Left cardiac atrium (tissue), 4 donors: ENCODE results near the gene UBE2S. TPM values are rescaled to one million over a fixed set of nuclear protein-coding genes. Genes with fewer than 3 reads are reported as not detected.
"Not testable (repeated sequence)": the region's sequence is repeated elsewhere in the genome, so short reads cannot be mapped to it uniquely, and the experiment has no call there.

Experiments
- ATAC-seq, 2 donors: fragments of 200-7000 bp; cut with Tn5 transposase; one replicate each; pipeline ENCODE4 v1.9.1; 2020; ENCODE audit warnings: mild to moderate bottlenecking in 2 of 2, moderate library complexity in 2 of 2
- DNase-seq: peaks from one replicate; pipeline ENCODE4 v3.0.0-alpha.2; 2020
- intact Hi-C, 2 donors: fragments of 100-400 bp; cut with DNase I; formaldehyde crosslinking; loops; one replicate each; pipeline versions ENCODE4 v1.14.1 to v1.15.1; 2022 to 2023
- total RNA-seq, 2 donors: library from RNA; stranded (reverse); fragmentation: NEBNext Ultra II Directional; extraction: Animal tissue kit (Norgen Biotek cat#: 25700); gene quantifications; one replicate each; pipeline ENCODE4 v1.2.1, GENCODE V29; 2021
- donor health status: DM: no; HTN: yes; CAD: no.
- donor health status: DM: no; HTN: yes; CAD: no; lungs with severe emphysema.
- donor health status: DM: yes; HTN: yes; CAD: no.
- donor health status: Dilated cardiomyopathy.

The UBE2S gene
- total RNA-seq, 2 donors from 2014 or later: 18.1 to 29.9 TPM

DNA sequence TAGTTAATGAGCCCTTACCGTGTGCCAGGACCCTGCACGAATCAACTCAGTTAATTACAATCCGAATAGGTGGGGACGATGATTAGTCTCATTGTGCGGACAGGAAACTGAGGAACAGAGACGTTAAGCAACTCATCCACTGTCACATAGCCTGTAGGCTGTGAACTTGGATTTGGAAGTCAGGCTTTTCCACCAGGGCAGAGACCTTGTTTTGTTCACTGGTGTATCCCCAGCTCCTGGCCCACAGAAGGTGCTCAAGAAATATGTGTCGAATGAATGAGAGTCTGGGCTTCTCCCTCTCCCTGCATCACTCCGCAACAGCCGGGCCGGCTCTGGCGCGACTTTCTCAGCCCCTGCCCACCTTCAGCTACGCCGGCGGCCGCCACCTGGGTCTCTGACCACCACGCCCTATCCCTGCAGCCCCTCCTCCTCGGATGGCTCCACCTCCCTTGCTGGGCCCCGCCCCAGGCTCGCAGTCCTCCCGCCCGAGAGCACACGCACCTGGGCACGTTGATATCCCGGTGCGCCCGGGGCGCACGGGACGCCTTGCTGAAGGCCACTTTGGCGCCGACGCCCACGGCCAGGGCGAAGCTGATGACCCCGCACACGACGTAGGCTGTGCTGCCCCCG, 34.2 kb upstream of the UBE2S start:
- ATAC-seq (no peak), DNase-seq (no peak)
- intact Hi-C loops: no loop called here

DNA sequence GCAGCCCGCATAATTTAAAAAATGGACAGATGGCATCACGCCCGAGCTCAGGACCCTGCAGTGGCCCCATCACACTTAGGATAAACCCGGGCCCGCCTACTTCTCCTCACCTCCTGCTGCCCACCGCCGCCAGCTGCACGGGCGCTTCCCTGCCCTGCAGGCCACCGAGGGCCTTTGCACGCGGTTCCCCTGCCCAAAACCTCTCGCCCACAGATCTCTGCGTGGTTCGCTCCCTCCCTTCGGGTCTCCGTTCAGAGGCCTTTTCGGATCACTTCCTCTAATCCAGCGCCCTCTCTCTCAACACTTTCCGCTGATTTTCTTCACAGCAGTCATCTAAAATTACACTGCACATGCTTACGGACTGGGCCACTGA, 33.7 kb upstream of the UBE2S start:
- ATAC-seq (no peak), DNase-seq (no peak)
- intact Hi-C loops: no loop called here

DNA sequence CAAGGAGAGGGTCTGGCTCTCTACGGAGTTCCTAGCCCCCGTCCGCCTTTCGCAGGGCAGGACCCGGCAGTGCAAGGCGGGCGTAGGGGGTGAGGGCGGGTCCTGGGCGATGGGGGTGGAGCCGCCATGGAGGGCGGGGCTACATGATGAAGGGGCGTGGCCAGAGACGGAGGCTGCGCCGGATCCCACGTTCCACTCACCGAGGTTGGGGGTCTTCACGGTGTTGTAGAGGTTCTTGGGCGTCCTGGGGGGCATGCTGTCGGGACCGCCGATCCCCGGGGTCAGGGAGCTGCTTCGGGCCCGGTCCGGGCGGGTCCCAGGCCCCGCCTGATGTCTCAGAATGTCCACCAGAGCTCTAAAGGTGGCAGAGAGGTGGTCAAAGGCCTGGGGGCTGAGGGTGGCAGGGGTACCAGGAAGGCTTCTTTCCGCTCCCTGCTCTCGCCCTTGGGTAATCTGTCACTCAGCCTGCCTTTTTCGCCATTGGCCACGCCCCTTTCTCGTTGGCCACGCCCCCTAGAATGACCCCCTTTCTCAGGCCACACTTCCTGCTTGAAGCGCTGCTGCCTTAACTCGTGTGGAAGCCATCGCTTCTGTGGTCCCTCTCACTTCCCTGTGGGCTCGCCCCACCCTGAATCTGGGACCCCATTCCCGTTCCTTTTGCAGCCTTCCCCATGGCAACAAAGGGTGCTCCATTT, 33.0 kb upstream of the UBE2S start:
- no peak for DNase-seq
- intact Hi-C loops: no loop called here
- ATAC-seq: no peak

DNA sequence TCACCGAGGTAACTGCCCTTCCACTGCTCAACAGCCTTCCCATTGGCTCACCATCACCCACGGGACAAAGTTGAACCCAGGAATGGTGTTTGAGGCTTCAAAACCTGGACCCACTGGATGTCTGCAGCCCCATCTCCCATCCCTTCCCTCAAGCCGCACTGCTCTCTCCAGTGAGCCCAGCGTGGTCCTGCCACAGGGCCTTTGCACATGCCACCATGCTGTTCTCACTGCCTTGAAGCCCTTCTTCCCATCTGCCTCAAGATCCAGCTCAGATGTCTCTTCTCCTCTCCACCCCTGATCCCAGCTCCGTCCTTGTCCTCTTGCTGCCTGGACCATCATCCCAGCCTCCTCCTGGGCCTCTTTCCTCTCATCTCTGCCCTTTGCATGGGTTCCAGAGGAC, 31.5 kb upstream of the UBE2S start:
- no peak for ATAC-seq
- DNase-seq: no peak
- intact Hi-C loops: no loop called here

DNA sequence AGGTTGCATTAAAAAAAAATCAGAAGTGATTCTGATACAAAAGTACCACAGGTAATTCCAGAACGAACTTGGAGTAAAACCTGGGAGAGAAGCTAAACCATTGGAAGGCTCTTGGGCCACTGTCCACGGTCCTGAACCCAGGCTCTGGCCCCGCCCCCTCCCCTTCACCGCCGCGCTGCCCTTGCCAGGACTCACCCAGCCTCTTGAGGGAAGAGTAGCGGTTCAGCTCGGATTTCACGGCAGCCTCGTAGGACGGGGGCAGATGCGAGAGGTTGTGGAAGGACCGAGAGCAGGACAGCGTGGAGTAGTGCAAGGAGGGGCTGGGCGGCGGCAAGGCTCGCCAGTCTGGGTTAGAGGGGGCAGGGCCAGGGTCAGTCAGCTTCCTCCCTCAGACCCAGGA, 29.8 kb upstream of the UBE2S start:
- peak; percentile 79 to 83 for ATAC-seq
- intact Hi-C loops: no loop called here
- DNase-seq: peak; percentile 54

GRCh38 chr19:55436847-55437246, 29.3 kb upstream of the UBE2S start:
- intact Hi-C loops: no loop called here
- DNase-seq: no peak
- ATAC-seq: no peak

DNA sequence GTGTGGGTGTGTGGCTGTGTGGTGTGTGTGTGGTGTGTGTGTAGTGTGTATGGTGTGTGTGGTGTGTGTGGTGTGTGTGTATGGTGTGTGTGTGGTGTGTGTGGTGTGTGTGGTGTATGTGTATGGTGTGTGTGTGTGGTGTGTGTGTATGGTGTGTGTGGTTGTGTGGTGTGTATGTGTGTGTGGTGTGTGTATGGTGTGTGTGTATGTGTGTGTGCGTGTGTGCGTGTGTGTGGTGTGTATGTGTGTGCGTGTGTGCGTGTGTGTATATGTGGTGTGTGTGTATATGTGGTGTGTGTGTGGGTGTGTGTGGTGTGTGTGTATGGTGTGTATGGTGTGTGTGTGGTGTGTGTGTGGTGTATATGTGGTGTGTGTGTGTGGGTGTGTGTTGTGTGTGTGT, 27.4 kb upstream of the UBE2S start:
- intact Hi-C loops: no loop called here
- ATAC-seq (no peak), DNase-seq (no peak)

DNA sequence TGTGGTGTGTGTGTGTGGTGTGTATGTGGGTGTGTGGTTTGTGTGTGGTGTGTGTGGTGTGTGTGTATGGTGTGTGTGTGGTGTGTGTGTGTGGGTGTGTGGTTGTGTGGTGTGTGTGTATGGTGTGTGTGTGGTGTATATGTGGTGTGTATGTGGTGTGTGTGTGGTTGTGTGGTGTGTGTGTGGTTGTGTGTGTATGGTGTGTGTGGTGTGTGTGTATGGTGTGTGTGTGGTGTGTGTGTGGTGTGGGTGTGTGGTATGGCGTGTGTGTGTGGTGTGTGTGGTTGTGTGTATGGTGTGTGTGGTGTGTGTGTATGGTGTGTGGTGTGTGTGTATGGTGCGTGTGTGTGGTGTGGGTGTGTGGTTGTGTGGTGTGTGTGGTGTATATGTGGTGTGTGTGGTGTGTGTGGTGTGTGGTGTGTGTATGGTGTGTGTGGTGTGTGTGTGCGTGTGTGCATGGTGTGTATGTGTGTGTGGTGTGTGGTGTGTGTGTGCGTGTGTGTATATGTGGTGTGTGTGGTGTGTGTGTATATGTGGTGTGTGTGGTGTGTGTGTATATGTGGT, 26.9 kb upstream of the UBE2S start:
- no peak for DNase-seq
- intact Hi-C loops: no loop called here
- no peak for ATAC-seq

DNA sequence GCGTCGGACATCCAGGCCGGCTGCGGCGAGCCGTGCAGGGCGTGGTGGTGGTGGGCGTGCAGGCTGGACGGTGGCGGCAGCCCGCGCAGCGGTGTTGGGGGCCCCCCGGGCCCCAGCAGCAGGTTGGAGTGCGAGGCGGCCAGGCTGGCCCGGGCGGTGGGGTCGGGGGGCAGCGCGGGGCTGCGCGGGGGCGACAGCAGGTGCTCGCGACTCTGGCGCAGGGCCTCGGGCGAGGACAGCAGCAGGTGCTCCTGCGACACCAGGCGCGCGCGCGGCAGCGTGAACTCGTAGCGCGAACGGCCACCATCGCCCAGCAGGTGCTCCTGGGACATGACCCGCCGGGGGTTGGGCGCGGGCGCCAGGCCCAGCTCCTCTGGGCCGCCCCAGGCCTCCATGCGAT, 25.7 kb upstream of the UBE2S start:
- ATAC-seq: no peak
- intact Hi-C loops: no loop called here
- DNase-seq: no peak

DNA sequence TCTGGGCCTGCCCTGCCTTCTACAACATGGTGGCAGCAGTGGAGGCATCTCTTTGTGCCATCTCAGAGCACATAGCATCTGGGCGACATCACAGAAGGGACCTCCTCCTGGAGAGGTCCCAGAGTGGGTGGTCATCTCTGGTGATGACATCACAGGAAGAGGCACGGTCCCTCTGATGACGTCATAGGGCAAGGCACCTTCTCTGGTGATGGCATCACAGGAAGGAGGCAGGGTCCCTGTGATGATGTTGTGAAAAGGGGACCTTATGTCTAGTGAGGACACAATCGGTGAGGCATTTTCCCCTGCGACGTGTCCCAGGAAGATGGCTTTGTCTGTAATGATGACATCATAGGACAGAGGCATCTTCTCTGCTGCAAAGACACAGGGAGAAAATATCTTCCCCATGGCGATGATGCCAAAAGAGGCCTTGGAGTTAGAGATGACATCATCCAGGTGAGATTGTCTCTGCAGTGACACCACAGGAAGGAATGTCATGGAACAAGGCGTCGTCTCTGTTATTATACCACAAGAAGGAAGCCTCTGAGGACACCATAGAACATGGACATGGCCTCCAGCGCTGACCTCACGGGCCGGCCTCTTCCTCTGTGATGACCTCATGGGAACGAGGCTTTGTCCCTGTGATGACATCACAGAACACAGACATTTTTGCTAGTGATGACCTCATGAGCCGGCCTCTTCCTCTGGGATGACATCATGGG, 24.8 kb upstream of the UBE2S start:
- ATAC-seq: no peak
- intact Hi-C loops: no loop called here
- DNase-seq: no peak

- no peak for ATAC-seq
- intact Hi-C loops: no loop called here
Measured at GRCh38 chr19:55431183-55431582, 23.6 kb upstream of the UBE2S start.

GRCh38 chr19:55426042-55426441, 18.5 kb upstream of the UBE2S start:
- intact Hi-C loops: no loop called here
- DNase-seq (no peak), ATAC-seq (no peak)

More at GRCh38 chr19:55431183-55431582, 23.6 kb upstream of the UBE2S start:
- no peak for DNase-seq

- no peak for ATAC-seq
- intact Hi-C loops: no loop called here
- no peak for DNase-seq
Measured at GRCh38 chr19:55424518-55424917, 16.9 kb upstream of the UBE2S start.

GRCh38 chr19:55423225-55424005, 15.8 kb upstream of the UBE2S start:
- ATAC-seq (no peak), DNase-seq (no peak)
- intact Hi-C loops: no loop called here

DNA sequence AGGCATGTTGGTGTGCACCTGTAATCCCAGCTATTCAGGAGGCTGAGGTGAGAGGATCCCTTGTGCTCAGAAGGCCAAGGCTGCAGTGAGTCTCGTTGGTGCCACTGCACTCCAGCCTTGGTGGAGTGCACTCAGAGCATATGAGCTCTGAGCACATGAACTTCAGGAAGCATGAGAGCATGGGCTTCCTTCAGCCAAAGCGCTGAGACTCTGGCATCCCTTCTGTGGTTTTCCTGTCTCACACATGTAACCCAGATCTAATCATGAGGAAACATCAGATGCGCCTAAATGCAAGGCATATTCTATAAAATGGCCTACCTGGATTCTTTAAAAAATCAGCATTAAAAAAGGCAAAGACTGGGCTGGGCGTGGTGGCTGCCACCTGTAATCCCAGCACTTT, 13.7 kb upstream of the UBE2S start:
- ATAC-seq, intact Hi-C loops, DNase-seq: not testable (repeated sequence)

DNA sequence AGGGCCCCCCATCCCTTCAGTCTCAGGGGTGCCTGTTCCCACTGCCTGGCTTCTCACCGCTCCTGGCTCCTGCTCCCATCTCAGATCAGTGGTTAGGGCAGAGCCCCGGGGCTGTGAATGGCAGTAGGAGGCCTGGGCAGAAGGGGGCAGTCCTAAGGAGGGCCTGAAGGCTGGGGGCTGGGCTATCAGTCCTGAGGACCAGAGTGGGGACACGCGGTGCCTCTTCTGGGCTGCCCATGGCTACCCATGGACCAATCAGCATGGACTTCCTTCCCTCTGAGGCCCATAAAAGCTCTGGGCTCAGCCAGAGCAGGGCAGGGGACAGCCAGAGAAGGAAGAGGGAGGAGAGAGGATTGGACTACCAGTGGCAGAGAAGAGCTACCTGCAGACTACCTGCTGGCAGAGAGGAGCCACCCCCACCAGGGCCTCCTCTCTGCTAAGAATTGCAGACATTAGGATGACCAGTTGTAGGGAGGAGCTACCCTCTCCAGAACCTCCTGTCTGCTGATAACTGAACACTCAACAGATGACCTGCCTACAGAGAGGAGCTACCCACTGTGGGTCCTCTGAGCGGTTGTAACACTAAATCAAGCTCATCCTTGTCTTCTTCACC, 12.1 kb upstream of the UBE2S start:
- DNase-seq: no peak
- intact Hi-C loops: loop anchor here (2.0 to 10.0 kb wide), 2 partner anchors 275 to 279 kb away; partner anchors contain the start of gene TNNT1 (in 1 of the 2)
- no peak for ATAC-seq

GRCh38 chr19:55419103-55419502, 11.5 kb upstream of the UBE2S start:
- intact Hi-C loops: loop anchor here (2.0 to 10.0 kb wide), 2 partner anchors 274 to 278 kb away; partner anchors contain the start of gene TNNT1 (in 1 of the 2)
- no peak for DNase-seq
- no peak for ATAC-seq

GRCh38 chr19:55418185-55418584, 10.6 kb upstream of the UBE2S start:
- DNase-seq (peak; percentile 37), ATAC-seq (peak; percentile 87 to 94)
- intact Hi-C loops: loop anchor here (2.0 to 10.0 kb wide), 2 partner anchors 273 to 277 kb away; partner anchors contain the start of gene TNNT1 (in 1 of the 2)

GRCh38 chr19:55410168-55410567, 2.6 kb upstream of the UBE2S start:
- DNase-seq (no peak), ATAC-seq (no peak)
- intact Hi-C loops: loop anchor here in 1 of 2 donors (10.0 kb wide), 1 partner anchor 265 kb away; the partner anchor contains the start of gene TNNT1
